NCI-H1436 (cell line): ENCODE results near the gene TLE1.

Experiments used
- DNase-seq: peaks from one replicate; lab custom pipeline; 2025; lab: John Stamatoyannopoulos, UW

The TLE1 gene

DNA sequence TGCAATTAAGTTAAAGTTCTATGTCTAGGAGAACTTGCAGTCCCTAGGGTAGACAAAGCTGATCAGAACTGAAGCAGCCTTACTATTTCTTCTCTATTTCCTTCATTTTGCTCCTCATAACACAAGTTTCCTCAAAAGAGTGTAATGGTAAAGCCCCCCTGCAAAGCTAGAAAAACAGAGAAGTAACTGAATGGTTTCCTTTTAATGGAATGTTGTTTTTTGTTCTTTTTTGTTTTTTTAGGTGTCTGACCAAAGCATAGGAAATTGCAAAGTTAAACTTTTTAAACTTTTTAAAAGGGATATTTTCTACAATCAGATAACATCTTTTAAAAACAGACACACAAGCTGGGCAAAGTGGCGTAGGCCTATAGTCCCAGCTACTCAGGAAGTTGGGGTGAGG lies 145.7 kb downstream of the TLE1 start:
- no peak for DNase-seq

GRCh38 chr9:81542118-81542889 lies 147.0 kb downstream of the TLE1 start:
- no peak for DNase-seq

DNA sequence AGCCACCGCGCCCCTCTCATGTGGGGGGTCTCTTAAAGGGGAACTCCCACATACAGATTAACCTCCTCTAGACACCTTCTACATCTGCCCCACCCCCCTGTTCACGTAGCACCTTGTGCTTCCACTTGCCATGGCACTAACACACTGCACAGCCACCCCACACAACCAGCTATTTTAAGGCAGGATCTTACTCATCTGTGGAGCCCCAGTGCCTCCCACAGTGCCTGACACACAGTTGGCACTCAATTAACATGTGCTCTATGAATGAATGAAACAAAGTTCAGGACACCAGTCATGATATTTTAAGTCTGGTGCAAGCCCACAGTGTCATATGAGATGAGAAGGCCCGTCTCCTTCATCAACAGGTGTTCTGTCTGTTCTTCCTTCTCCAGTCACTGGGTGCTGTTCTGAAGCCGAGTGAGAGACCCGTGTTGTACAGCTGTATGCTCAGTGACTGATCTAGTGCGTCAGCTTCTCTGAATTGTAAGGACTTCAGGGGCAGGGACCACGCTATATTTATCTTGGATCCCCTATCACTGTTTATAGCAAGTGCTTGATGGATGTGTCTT lies 149.1 kb downstream of the TLE1 start:
- no peak for DNase-seq

DNA sequence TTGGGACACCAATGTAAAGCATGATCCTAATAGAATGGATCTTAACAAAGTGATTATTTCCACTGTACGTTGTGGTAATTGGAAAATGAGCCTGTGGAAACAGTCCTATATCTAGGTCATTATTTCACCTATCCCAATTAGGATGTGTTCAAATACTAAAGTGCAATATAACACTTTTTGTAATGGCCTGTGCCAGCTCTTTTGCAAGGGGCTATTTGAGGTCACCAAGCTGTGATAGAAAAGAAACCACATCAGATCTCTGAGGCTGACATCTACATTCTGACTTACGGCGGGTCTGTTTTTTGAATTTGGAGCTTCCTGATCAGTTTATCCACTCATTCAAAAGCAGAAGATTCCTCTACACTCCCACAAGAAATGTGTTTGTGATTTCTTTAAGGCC lies 150.0 kb downstream of the TLE1 start:
- no peak for DNase-seq

DNA sequence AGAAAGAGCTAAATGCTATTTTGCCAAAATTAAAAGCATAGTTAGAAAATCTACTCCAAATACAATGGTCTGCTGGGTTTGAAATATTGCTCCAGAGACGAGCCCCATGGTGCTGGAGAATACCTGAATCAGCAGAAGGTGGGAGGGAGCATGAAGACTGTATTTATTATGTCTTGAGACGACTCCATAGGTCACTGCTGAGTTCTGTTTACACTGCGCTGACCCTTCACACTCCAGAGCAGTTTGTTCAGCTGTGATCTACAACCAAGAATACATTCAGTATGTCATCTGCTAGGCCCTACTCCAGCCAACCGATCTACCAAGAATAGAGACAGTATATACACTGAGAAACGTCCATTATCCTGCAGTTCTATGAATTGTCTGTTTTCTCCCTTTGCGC lies 150.5 kb downstream of the TLE1 start:
- DNase-seq, result no peak

DNA sequence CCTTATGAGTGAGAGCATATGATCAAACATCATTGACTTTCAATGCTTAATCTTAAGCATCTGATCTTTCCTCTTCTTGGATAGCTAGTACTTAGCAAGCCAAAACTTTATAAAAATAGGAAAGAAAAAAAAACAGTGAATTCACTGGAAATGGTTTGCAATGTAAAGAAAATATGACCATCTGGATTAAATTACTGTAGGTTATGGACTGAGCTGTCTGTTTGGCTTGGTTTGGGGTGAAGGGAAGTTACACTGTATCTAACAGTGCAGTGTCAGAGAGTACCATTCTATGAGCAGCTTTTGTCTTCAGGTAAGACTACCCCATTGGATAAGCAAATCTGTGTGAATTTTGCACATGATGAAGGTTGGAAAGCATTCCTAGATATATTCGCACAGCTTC lies 151.4 kb downstream of the TLE1 start:
- no peak for DNase-seq

DNA sequence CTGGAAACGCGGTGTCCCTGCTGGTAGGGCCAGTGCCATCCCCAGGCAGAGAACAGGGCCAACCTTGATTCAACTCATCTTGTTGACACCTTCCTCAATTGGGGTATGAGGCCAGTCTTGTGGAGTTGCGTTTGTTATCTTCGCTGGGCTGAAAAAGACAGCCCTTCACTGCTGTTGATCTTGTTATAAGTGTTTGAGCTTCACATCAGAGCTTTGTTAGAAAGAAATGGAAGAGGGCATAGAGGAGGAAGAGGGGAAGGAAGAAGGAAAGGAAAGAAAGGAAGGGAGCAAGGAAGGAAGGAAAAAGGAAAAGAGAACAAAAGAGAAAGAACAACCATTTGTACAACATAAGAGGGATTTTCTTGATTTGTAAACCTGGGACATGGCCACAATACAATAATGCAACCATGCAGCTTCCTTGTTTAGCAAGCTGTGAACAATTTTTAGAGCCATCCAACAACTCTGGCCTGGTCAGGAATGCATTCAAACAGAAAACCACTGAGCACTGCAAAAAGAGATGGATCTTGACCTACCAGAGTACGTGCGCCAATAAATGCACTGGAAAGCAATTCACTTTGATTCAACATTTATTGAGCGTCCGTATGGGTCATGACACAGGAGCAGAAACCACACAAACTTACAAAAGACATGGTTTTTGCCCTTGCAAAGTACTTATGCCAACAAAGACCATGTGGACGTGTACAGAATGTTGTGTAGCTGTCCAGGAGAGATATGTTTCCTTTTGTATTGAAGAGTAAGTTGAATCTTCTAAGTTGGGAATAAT lies 152.9 kb downstream of the TLE1 start:
- DNase-seq, result no peak

DNA sequence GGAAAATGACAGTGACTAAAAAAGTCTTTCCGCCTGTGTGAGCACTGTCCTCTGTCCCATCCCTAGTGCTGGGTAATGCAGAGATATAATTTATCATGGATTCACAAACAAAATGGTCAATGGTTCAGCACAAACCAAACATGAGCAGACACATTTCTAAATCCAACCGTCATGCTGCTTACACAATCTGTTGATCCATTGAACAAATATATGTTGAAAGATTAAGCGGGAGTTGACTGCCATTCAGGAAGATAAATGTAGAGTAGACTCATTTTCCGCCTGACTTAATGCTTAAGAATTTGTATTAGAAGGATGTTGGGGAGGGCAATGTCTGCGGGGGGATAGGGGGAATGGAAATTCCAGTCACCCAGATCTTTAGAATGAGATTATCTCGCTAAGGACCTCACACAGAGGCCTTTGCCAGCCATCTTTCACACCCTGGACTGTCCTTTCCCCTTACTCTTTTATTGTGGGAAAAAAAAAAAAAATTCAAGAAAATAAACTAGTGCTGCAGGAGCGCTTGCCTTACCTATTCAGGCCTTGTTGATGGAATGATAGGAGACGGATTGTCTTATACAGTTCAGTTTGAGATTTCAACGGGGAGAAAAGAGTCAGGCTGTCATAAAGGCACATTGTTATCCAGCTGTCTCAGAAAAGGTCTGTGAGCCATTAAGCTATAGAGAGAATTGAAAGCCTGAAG lies 153.7 kb downstream of the TLE1 start:
- DNase-seq, result no peak

- no peak for DNase-seq
These were observed 155.0 kb downstream of the TLE1 start for GRCh38 chr9:81534138-81534875.
